Neural progenitor cell (in vitro differentiated cells): Measurements from ENCODE around the gene UPF2. TPM values are rescaled to one million over a fixed set of nuclear protein-coding genes. Genes with fewer than 3 reads are reported as not detected.
"Not testable (repeated sequence)": the region's sequence is repeated elsewhere in the genome, so short reads cannot be mapped to it uniquely, and the experiment has no call there.

Experiments used
- DNase-seq: peaks from one replicate; pipeline ENCODE4 v3.0.0-alpha.2; 2016; ENCODE audit warnings: low spot score
- H2AFZ ChIP-seq: fragments of 200-600 bp; sonication (generic); replicated peaks from 2 replicates; pipeline ENCODE4 v1.6.1; 2016; ENCODE audit warnings: antibody characterized with exemption
- H3F3A ChIP-seq: fragments of 200-600 bp; sonication (generic); 2 replicates; pipeline ENCODE4 v1.6.1; 2016; ENCODE audit warnings: antibody characterized with exemption, low read depth
- H3K27ac ChIP-seq: fragments of 200-600 bp; sonication (generic); 2 replicates; pipeline ENCODE4 v1.5.1; 2016; ENCODE audit warnings: mild to moderate bottlenecking
- H3K27me3 ChIP-seq: fragments of 200-600 bp; sonication (generic); 2 replicates; pipeline ENCODE4 v1.6.1; 2016; ENCODE audit warnings: mild to moderate bottlenecking, moderate library complexity
- H3K36me3 ChIP-seq: fragments of 200-600 bp; sonication (generic); 2 replicates; pipeline ENCODE4 v1.5.1; 2016
- H3K4me1 ChIP-seq: fragments of 200-600 bp; sonication (generic); 2 replicates; pipeline ENCODE4 v1.6.1; 2016; ENCODE audit warnings: mixed run types
- H3K4me2 ChIP-seq: fragments of 200-600 bp; sonication (generic); 2 replicates; pipeline ENCODE4 v1.6.1; 2016
- H3K4me3 ChIP-seq: fragments of 200-600 bp; sonication (generic); 2 replicates; pipeline ENCODE4 v1.5.1; 2016
- H3K79me2 ChIP-seq: fragments of 200-600 bp; sonication (generic); 2 replicates; pipeline ENCODE4 v1.6.1; 2016; ENCODE audit warnings: low read depth
- H3K9ac ChIP-seq: fragments of 200-600 bp; sonication (generic); 2 replicates; pipeline ENCODE4 v1.6.1; 2016
- H3K9me3 ChIP-seq: fragments of 200-600 bp; sonication (generic); 2 replicates; pipeline ENCODE4 v1.5.1; 2016; ENCODE audit warnings: low read depth
- H4K20me1 ChIP-seq: fragments of 200-600 bp; sonication (generic); 2 replicates; pipeline ENCODE4 v1.6.1; 2016; ENCODE audit warnings: low read depth
- H3K27ac Mint-ChIP-seq: 3 replicates; pipeline ENCODE4 v1.8.0; 2021; ENCODE audit warnings: mixed read lengths
- H3K27me3 Mint-ChIP-seq: 2 replicates; pipeline ENCODE4 v1.8.0; 2022; ENCODE audit warnings: low read depth, mild to moderate bottlenecking, inconsistent platforms, moderate library complexity, mixed read lengths; ENCODE audit not compliant: insufficient read depth
- H3K36me3 Mint-ChIP-seq: 3 replicates; pipeline ENCODE4 v1.8.0; 2021; ENCODE audit warnings: mixed read lengths
- H3K4me1 Mint-ChIP-seq: 3 replicates; pipeline ENCODE4 v1.8.0; 2021; ENCODE audit warnings: mixed read lengths
- H3K4me3 Mint-ChIP-seq: 3 replicates; pipeline ENCODE4 v1.8.0; 2021; ENCODE audit warnings: mild to moderate bottlenecking, moderate library complexity, mixed read lengths
- H3K9me3 Mint-ChIP-seq: 3 replicates; pipeline ENCODE4 v1.8.0; 2020; ENCODE audit warnings: mixed read lengths
- CTCF ChIP-seq: fragments of 200-600 bp; sonication (generic); IDR thresholded peaks from 2 replicates; pipeline ENCODE4 v1.5.1; 2017; ENCODE audit warnings: antibody characterized with exemption, mild to moderate bottlenecking
- EZH2 ChIP-seq: fragments of 200-600 bp; sonication (generic); IDR thresholded peaks from 2 replicates; pipeline ENCODE4 v1.6.1; 2017; ENCODE audit warnings: antibody characterized with exemption, mild to moderate bottlenecking, moderate library complexity
- EZH2phosphoT487 ChIP-seq: fragments of 200-600 bp; sonication (generic); IDR thresholded peaks from 2 replicates; pipeline ENCODE4 v1.6.1; 2017; ENCODE audit warnings: antibody characterized with exemption
- total RNA-seq: library from RNA; depleted of rRNA; stranded (reverse); fragments of >200 nt; gene quantifications from 2 replicates; pipeline ENCODE4 v1.2.3, GENCODE V29; 2015; ENCODE audit warnings: low replicate concordance

Gene UPF2
- total RNA-seq, 1 donor from 2014 or later = 33.2 TPM

DNA sequence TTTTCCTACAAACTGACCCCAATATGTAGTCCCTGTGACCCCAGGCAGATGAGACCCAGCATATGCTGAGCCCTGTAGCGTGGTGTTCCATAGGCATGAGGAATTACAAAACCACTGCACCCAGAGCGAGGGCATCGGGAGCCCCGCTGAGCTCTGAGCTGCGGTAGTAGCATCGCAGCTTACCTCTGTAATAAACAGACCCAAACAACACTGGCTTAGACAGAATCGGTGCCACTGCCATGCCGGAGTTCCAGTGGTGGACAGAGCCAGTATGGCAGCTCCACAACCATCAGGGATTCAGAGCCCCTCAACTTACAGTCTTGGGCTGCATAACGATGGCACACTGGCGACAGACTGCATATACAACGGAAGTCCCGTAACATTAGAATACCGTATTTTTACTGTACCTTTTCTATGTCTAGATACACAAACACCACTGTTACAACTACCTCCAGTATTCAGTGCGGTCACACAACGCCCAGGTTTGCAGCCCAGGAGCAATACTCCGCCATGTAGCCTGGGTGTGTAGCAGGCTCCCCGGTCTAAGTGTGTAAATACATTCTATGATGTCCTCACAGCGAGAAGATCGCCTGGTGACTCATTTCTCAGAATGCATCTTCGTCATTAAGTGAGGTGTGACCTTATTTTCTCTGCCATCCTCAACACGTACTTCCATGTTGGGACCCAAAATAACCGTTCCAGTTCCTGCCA is 150.7 kb downstream of the UPF2 start:
- Histone ChIP-seq H3K9ac (no peak overlapping the region), H3F3A (no peaks in the 10 kb centered on the region), H3K27me3 (no peaks in the 10 kb centered on the region), H3K4me2 (no peak overlapping the region), H3K36me3 (no peaks in the 10 kb centered on the region), H3K9me3 (no peaks in the 10 kb centered on the region), H3K27ac (no peak overlapping the region), H2AFZ (peak overlapping the region; percentile 37), H4K20me1 (no peaks in the 10 kb centered on the region), H3K4me3 (no peak overlapping the region), H3K4me1 (no peaks in the 10 kb centered on the region), H3K79me2 (no peaks in the 10 kb centered on the region)
- DNase-seq = no peak
- TF ChIP-seq EZH2 (no peak), EZH2phosphoT487 (no peak), CTCF (no peak)
- Mint-ChIP-seq H3K27ac (peak overlapping the region; percentile 69), H3K36me3 (no peaks in the 10 kb centered on the region), H3K4me3 (no peak overlapping the region), H3K27me3 (peaks cover 5% of the 10 kb centered on the region), H3K9me3 (no peaks in the 10 kb centered on the region), H3K4me1 (no peaks in the 10 kb centered on the region)

- not testable (repeated sequence) for H3K4me3 Mint-ChIP-seq, H3K27me3 Mint-ChIP-seq, H4K20me1 ChIP-seq, H3K4me1 ChIP-seq, H3K79me2 ChIP-seq, H3K36me3 ChIP-seq, H3K4me2 ChIP-seq, H3K27me3 ChIP-seq, H2AFZ ChIP-seq, DNase-seq, H3K4me1 Mint-ChIP-seq, H3K4me3 ChIP-seq, H3K9ac ChIP-seq, H3K27ac Mint-ChIP-seq, H3K36me3 Mint-ChIP-seq, H3F3A ChIP-seq, H3K9me3 Mint-ChIP-seq, H3K9me3 ChIP-seq, H3K27ac ChIP-seq
Observed at GRCh38 chr10:11889263-11889662, 153.3 kb downstream of the UPF2 start.

DNA sequence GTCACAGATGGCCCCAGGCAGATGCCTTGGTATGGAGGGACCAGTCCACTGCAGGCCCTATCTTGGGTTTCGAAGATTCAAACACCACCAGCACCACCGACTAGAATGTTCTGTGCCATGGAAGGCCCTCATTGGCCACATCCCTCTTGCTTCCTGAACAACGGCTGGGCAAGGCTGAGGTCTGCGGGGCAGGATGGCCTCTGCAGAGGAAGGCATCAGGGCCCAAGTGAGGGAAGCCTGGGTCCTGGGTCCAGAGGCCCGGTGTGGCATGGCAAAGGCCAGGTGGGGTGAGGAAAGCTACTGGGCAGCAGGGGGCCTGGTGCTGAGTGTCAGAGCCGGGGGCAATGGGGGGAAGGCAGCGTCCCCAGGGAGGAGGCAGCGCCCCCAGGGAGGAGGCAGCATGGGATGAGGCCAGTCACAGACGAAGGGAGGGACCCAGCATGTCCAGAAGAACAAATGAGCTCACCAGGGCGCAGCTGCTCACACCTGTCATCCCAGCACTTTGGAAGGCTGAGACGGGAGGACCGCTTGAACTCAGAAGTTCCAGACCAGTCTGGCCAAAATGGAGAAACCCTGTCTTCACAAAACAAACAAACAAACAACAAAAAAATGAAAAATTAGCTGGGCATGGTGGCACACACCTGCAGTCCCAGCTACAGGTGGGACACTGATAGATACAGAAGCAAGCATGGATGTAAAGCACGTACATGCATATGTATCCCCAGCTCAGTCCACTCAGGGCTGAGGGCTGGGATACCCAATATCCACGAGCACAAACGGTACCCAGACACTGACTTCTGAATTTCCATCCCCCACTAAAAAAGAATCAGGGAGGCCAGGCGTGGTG is 155.0 kb downstream of the UPF2 start:
- no peaks in the 10 kb centered on the region for H3K36me3 ChIP-seq
- no peak overlapping the region for H3K9ac ChIP-seq
- H2AFZ ChIP-seq = no peak overlapping the region
- no peaks in the 10 kb centered on the region for H3K79me2 ChIP-seq
- H3K4me1 ChIP-seq = no peaks in the 10 kb centered on the region
- H3K9me3 ChIP-seq = no peaks in the 10 kb centered on the region
- no peak overlapping the region for H3K4me3 ChIP-seq
- no peak overlapping the region for H3K27ac ChIP-seq
- no peaks in the 10 kb centered on the region for H3F3A ChIP-seq
- no peaks in the 10 kb centered on the region for H3K27me3 ChIP-seq
- no peaks in the 10 kb centered on the region for H4K20me1 ChIP-seq
- H3K9me3 Mint-ChIP-seq = no peaks in the 10 kb centered on the region
- peak overlapping the region; percentile 64 for H3K4me3 Mint-ChIP-seq
- H3K36me3 Mint-ChIP-seq = no peaks in the 10 kb centered on the region
- H3K27ac Mint-ChIP-seq = no peak overlapping the region
- H3K4me1 Mint-ChIP-seq = peaks cover 4% of the 10 kb centered on the region
- DNase-seq = no peak
- TF ChIP-seq CTCF = no peak
- TF ChIP-seq EZH2 = no peak
- TF ChIP-seq EZH2phosphoT487 = no peak
- peaks cover 5% of the 10 kb centered on the region for H3K27me3 Mint-ChIP-seq
- H3K4me2 ChIP-seq = no peak overlapping the region

DNA sequence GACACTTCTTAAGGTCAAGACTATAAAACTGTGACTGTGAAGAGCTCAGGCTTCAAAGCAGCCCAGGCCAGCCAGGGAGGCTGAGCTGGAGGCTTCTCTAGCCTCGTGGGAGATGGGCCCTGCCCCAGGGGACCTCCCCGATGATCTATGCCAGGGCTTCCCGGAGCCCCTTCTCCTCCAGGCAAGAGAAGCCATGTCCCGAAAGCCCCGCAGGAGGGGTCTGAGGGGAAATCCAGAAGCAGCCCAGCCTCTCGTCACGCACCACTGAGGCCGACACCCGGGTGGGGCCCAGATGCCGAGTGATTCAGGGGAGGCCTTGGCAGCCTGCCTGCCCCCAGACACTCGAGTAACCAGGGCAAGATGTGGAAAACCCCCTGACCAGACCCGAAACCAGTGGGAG is 155.8 kb downstream of the UPF2 start:
- no peak for TF ChIP-seq CTCF
- TF ChIP-seq EZH2 = no peak
- no peak for TF ChIP-seq EZH2phosphoT487
- no peak overlapping the region for H3K4me3 Mint-ChIP-seq
- Histone ChIP-seq H3K4me2 (no peak overlapping the region), H3K9ac (no peak overlapping the region), H2AFZ (no peak overlapping the region), H3K36me3 (no peaks in the 10 kb centered on the region), H3F3A (no peaks in the 10 kb centered on the region), H3K9me3 (no peaks in the 10 kb centered on the region), H3K79me2 (no peaks in the 10 kb centered on the region), H3K27ac (no peak overlapping the region), H3K27me3 (no peaks in the 10 kb centered on the region), H4K20me1 (no peaks in the 10 kb centered on the region), H3K4me1 (no peaks in the 10 kb centered on the region), H3K4me3 (no peak overlapping the region)
- H3K4me1 Mint-ChIP-seq = peaks cover 4% of the 10 kb centered on the region
- DNase-seq = no peak
- no peaks in the 10 kb centered on the region for H3K9me3 Mint-ChIP-seq
- no peaks in the 10 kb centered on the region for H3K36me3 Mint-ChIP-seq
- H3K27ac Mint-ChIP-seq = no peak overlapping the region
- H3K27me3 Mint-ChIP-seq = peaks cover 3% of the 10 kb centered on the region
